WTC11 (cell line): ENCODE results near the gene RNGTT.

Experiments used
- ATF2 ChIP-seq: sonication (generic); formaldehyde crosslinking; IDR thresholded peaks from 2 replicates; pipeline ENCODE4 v1.8.1; 2022; ENCODE audit warnings: low read depth, missing genetic modification reagents, borderline replicate concordance
- NFYB ChIP-seq: sonication (generic); formaldehyde crosslinking; conservative IDR thresholded peaks from 2 replicates; pipeline ENCODE4 v1.8.0; 2022; ENCODE audit warnings: low read depth, missing genetic modification reagents
- NR1H2 ChIP-seq: sonication (generic); formaldehyde crosslinking; IDR thresholded peaks from 2 replicates; pipeline ENCODE4 v1.9.0; 2021; ENCODE audit warnings: mild to moderate bottlenecking, moderate library complexity, missing genetic modification reagents
- PRRX2 ChIP-seq: fragments of 250-450 bp; sonication (Bioruptor Pico); IDR thresholded peaks from 2 replicates; pipeline ENCODE4 v1.8.0; 2021; ENCODE audit warnings: mild to moderate bottlenecking
- SOX15 ChIP-seq: fragments of 250-450 bp; sonication (Bioruptor Pico); IDR thresholded peaks from 2 replicates; pipeline ENCODE4 v1.9.0; 2021; ENCODE audit warnings: mild to moderate bottlenecking
- USF2 ChIP-seq: sonication (generic); formaldehyde crosslinking; IDR thresholded peaks from 2 replicates; pipeline ENCODE4 v1.8.1; 2023; ENCODE audit warnings: mild to moderate bottlenecking, missing genetic modification reagents, moderate library complexity
- ZBTB21 ChIP-seq: sonication (generic); formaldehyde crosslinking; IDR thresholded peaks from 2 replicates; pipeline ENCODE4 v1.8.1; 2023; ENCODE audit warnings: mild to moderate bottlenecking, missing genetic modification reagents, borderline replicate concordance
- ZNF121 ChIP-seq: sonication (generic); formaldehyde crosslinking; IDR thresholded peaks from 2 replicates; pipeline ENCODE4 v1.8.0; 2023; ENCODE audit warnings: missing genetic modification reagents
- ZNF219 ChIP-seq: sonication (generic); formaldehyde crosslinking; IDR thresholded peaks from 2 replicates; pipeline ENCODE4 v1.8.0; 2023; ENCODE audit warnings: missing genetic modification reagents, mild to moderate bottlenecking, borderline replicate concordance
- ZNF317 ChIP-seq: sonication (generic); formaldehyde crosslinking; IDR thresholded peaks from 2 replicates; pipeline ENCODE4 v1.8.1; 2023; ENCODE audit warnings: low read depth, mild to moderate bottlenecking, moderate library complexity, missing genetic modification reagents, borderline replicate concordance
- TF ChIP-seq, protein P1 (sequence below): fragments of 200-600 bp; IDR thresholded peaks from 2 replicates; pipeline ENCODE4 v1.8.0; 2022; ENCODE audit warnings: antibody characterized with exemption
- TF ChIP-seq, protein P2 (sequence below): sonication (generic); formaldehyde crosslinking; IDR thresholded peaks from 2 replicates; pipeline ENCODE4 v1.8.0; 2022; ENCODE audit warnings: mild to moderate bottlenecking, missing genetic modification reagents
- TF ChIP-seq, protein P3 (sequence below): sonication (generic); formaldehyde crosslinking; IDR thresholded peaks from 2 replicates; pipeline ENCODE4 v1.8.0; 2022; ENCODE audit warnings: mild to moderate bottlenecking, missing genetic modification reagents

- TF ChIP-seq, protein P1, sequence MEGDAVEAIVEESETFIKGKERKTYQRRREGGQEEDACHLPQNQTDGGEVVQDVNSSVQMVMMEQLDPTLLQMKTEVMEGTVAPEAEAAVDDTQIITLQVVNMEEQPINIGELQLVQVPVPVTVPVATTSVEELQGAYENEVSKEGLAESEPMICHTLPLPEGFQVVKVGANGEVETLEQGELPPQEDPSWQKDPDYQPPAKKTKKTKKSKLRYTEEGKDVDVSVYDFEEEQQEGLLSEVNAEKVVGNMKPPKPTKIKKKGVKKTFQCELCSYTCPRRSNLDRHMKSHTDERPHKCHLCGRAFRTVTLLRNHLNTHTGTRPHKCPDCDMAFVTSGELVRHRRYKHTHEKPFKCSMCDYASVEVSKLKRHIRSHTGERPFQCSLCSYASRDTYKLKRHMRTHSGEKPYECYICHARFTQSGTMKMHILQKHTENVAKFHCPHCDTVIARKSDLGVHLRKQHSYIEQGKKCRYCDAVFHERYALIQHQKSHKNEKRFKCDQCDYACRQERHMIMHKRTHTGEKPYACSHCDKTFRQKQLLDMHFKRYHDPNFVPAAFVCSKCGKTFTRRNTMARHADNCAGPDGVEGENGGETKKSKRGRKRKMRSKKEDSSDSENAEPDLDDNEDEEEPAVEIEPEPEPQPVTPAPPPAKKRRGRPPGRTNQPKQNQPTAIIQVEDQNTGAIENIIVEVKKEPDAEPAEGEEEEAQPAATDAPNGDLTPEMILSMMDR, result no peak
- TF ChIP-seq SOX15 (no peak), ZNF317 (CRISPR knock-in tag) (no peak), ZNF121 (no peak), ZNF219 (no peak), PRRX2 (CRISPR knock-in tag) (no peak), NFYB (CRISPR knock-in tag) (no peak), ATF2 (no peak), ZBTB21 (CRISPR knock-in tag) (no peak), USF2 (CRISPR knock-in tag) (no peak), NR1H2 (CRISPR knock-in tag) (no peak)
- TF ChIP-seq, protein P2, sequence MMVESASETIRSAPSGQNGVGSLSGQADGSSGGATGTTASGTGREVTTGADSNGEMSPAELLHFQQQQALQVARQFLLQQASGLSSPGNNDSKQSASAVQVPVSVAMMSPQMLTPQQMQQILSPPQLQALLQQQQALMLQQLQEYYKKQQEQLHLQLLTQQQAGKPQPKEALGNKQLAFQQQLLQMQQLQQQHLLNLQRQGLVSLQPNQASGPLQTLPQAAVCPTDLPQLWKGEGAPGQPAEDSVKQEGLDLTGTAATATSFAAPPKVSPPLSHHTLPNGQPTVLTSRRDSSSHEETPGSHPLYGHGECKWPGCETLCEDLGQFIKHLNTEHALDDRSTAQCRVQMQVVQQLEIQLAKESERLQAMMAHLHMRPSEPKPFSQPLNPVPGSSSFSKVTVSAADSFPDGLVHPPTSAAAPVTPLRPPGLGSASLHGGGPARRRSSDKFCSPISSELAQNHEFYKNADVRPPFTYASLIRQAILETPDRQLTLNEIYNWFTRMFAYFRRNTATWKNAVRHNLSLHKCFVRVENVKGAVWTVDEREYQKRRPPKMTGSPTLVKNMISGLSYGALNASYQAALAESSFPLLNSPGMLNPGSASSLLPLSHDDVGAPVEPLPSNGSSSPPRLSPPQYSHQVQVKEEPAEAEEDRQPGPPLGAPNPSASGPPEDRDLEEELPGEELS (CRISPR knock-in tag), result no peak
- TF ChIP-seq, protein P3, sequence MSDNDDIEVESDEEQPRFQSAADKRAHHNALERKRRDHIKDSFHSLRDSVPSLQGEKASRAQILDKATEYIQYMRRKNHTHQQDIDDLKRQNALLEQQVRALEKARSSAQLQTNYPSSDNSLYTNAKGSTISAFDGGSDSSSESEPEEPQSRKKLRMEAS (CRISPR knock-in tag), result no peak
These were observed 283.6 kb downstream of the RNGTT start for GRCh38 chr6:88679841-88680240.
